ENCODE data around the gene GPRC6A. TPM values are rescaled to one million over a fixed set of nuclear protein-coding genes. Genes with fewer than 3 reads are reported as not detected.

Gene GPRC6A
- total RNA-seq, 4 donors from 2014 or later, result 0.35 TPM; not detected in 3

DNA sequence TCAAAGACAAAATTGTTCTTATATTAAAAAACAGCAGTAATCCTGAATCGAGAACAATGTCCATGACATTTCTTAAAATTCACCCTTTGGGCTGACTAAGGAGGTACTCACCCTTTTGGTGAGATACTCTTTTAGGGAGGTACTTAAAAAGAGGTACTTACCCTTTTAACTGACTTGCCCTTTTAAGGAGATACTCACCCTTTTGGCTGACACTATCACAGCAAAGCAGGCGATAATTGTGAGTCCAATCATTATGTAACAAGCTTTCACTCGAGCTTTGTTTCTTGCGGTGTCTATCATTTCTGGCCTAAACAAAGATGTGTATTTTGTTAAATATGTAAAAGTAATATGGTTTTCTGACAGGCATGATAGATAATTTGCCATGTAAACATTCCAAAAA, 67.1 kb downstream of the GPRC6A start:
- Histone ChIP-seq H3K27me3 (no peaks in the 10 kb centered on the region), H3K27ac (no peak overlapping the region), H3K9me3 (no peaks in the 10 kb centered on the region), H3K36me3 (no peaks in the 10 kb centered on the region), H3K4me1 (no peaks in the 10 kb centered on the region), H3K4me3 (no peak overlapping the region)
- TF ChIP-seq, protein P1, sequence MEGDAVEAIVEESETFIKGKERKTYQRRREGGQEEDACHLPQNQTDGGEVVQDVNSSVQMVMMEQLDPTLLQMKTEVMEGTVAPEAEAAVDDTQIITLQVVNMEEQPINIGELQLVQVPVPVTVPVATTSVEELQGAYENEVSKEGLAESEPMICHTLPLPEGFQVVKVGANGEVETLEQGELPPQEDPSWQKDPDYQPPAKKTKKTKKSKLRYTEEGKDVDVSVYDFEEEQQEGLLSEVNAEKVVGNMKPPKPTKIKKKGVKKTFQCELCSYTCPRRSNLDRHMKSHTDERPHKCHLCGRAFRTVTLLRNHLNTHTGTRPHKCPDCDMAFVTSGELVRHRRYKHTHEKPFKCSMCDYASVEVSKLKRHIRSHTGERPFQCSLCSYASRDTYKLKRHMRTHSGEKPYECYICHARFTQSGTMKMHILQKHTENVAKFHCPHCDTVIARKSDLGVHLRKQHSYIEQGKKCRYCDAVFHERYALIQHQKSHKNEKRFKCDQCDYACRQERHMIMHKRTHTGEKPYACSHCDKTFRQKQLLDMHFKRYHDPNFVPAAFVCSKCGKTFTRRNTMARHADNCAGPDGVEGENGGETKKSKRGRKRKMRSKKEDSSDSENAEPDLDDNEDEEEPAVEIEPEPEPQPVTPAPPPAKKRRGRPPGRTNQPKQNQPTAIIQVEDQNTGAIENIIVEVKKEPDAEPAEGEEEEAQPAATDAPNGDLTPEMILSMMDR (IDR thresholded peaks at IDR 0.05), result no peak
- no peak for TF ChIP-seq POLR2A (IDR thresholded peaks at IDR 0.05)
- DNase-seq, result no peak
- intact Hi-C loops (cut with DNase I; ENCODE audit: low total_unique reads), result no loop called here

DNA sequence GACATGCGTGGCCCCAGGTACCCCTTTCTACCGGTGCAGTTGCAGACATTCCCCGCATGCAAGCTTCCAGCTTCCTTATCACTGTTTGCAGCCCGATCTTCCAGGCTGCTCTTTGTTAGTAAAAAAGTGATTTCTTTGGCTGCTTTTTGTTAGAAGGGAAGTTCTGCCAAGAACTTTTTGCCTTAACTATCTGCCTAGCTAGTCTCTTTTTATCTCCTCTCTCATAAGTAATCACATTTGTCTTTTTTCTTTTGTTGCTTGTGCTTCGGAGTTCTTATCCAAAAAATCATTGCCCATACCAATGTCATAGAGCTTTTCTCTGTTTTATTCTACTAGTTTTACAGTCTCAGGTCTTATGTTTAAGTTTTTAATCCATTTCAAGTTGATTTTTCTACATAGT, 83.7 kb downstream of the GPRC6A start:
- TF ChIP-seq POLR2A (IDR thresholded peaks at IDR 0.05), result no peak
- TF ChIP-seq, protein P1 (IDR thresholded peaks at IDR 0.05), result no peak
- intact Hi-C loops (cut with DNase I; ENCODE audit: low total_unique reads), result no loop called here
- H3K27me3 ChIP-seq, result no peaks in the 10 kb centered on the region
- H3K4me1 ChIP-seq, result no peaks in the 10 kb centered on the region
- no peaks in the 10 kb centered on the region for H3K36me3 ChIP-seq
- no peak overlapping the region for H3K4me3 ChIP-seq
- no peak overlapping the region for H3K27ac ChIP-seq
- no peak for DNase-seq
- no peaks in the 10 kb centered on the region for H3K9me3 ChIP-seq

Other genes starting within 250 kb of the GPRC6A start
- 10 to 100 TPM in 1 of 4 donors, 1 to 10 TPM in 2, under 1 TPM in 1; 0.51 to 15.9 (median 5.4) TPM for gene RSPH4A, start 212.6 kb downstream of the GPRC6A start, total RNA-seq
- 10 to 100 TPM in 1 of 4 donors, 1 to 10 TPM in 3; 1.8 to 21.6 (median 8.0) TPM for gene ZUP1, start 160.3 kb downstream of the GPRC6A start, total RNA-seq
- gene KPNA5, start 147.9 kb downstream of the GPRC6A start, total RNA-seq, result 10 to 100 TPM in 2 of 4 donors, 1 to 10 TPM in 2; 5.6 to 48.3 (median 27.7) TPM
- gene FAM162B, start 63.4 kb downstream of the GPRC6A start, total RNA-seq, result 10 to 100 TPM in 2 of 4 donors, 1 to 10 TPM in 1, under 1 TPM in 1; 0.59 to 46.6 (median 14.6) TPM
- not detected for gene RFX6, start 48.2 kb upstream of the GPRC6A start, total RNA-seq

Measured in uterus (tissue), 4 donors.